Mucosa of descending colon (tissue), 3 donors: ENCODE data around the gene ABLIM2. TPM values are rescaled to one million over a fixed set of nuclear protein-coding genes. Genes with fewer than 3 reads are reported as not detected.
A peak's percentile ranks its signal among the peaks of the same experiment; 100 is the strongest.

Source experiments
- ATAC-seq: fragments of 200-7000 bp; cut with Tn5 transposase; one replicate; pipeline ENCODE4 v1.9.1; 2020; ENCODE audit warnings: mild to moderate bottlenecking, moderate library complexity
- DNase-seq, 3 donors: peaks; one replicate each; pipeline ENCODE4 v3.0.0-alpha.2; 2020
- H3K36me3 ChIP-seq: fragments of 200-600 bp; one replicate; pipeline ENCODE4 v1.8.0; 2021; ENCODE audit warnings: low read depth, mild to moderate bottlenecking
- H3K4me1 ChIP-seq: fragments of 200-600 bp; one replicate; pipeline ENCODE4 v1.8.0; 2021; ENCODE audit warnings: low read depth, mild to moderate bottlenecking
- H3K4me3 ChIP-seq: fragments of 200-600 bp; one replicate; pipeline ENCODE4 v1.8.0; 2021; ENCODE audit warnings: mild to moderate bottlenecking
- H3K9me3 ChIP-seq: fragments of 200-600 bp; one replicate; pipeline ENCODE4 v1.8.0; 2021; ENCODE audit warnings: mild to moderate bottlenecking
- CTCF ChIP-seq: fragments of 200-600 bp; IDR thresholded peaks from one replicate; pipeline ENCODE4 v1.8.0; 2022; ENCODE audit warnings: antibody characterized with exemption, mild to moderate bottlenecking
- intact Hi-C, 2 donors: fragments of 100-400 bp; cut with DNase I in 1 of 2; cut with micrococcal nuclease in 1 of 2; formaldehyde crosslinking; loops; one replicate each; pipeline versions ENCODE4 v1.11.0 to v1.11.1; 2022; cut with DNase I, micrococcal nuclease
- total RNA-seq, 3 donors: library from RNA; stranded (reverse); fragmentation: NEBNext Ultra II Directional in 2 of 3; extraction: Animal tissue kit (Norgen Biotek cat#: 25700) in 2 of 3; gene quantifications; one replicate each; pipeline versions ENCODE4 v1.2.1 to v1.2.4, GENCODE V29; 2021 to 2023
- donor health status: DM: no; HTN: no; CAD: no; lungs with moderate emphysema.
- donor health status: DM: no; HTN: no; CAD: no.
- donor health status: DM: no; HTN: yes; CAD: no.

Gene ABLIM2
- total RNA-seq, 3 donors from 2014 or later = 15.0 to 15.8 (median 15.5) TPM

DNA sequence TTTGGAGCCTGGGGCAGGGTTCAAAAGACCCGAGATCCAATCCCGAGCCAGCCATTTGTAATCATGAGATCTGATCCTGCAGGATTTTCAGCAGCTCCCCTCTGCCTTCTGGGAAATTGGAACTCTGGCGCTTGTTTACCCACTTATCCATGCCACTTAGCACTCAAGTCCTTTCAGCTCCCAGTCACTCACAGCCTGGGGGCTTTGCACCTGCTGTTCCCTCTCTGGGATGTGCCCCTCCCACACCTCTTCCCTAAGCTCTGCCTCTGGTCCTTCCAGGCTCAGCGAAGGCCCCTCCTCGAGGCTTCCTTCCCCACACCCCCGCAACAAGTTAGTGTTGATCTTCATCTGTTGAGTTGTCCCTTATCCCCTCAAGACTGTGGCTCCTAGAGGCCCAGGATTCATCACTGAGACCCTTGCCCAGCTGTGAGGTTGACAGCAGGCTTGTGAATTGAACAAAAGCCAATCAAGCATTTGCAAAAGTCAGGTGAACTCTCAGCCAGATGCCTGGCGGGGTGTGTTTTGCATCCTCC lies 119.8 kb downstream of the ABLIM2 start:
- DNase-seq = no peak
- Histone ChIP-seq H3K36me3 (no peaks in the 10 kb centered on the region), H3K4me3 (no peak overlapping the region), H3K9me3 (no peaks in the 10 kb centered on the region), H3K4me1 (peaks cover 11% of the 10 kb centered on the region)
- no peak for TF ChIP-seq CTCF
- intact Hi-C loops = no loop called here
- ATAC-seq = no peak

- intact Hi-C loops = no loop called here
- Histone ChIP-seq H3K4me1 (peaks cover 11% of the 10 kb centered on the region), H3K4me3 (no peak overlapping the region), H3K9me3 (no peaks in the 10 kb centered on the region), H3K36me3 (no peaks in the 10 kb centered on the region)
- DNase-seq = no peak
- ATAC-seq = no peak
- TF ChIP-seq CTCF = no peak
Measured at GRCh38 chr4:8038083-8038482, 120.5 kb downstream of the ABLIM2 start.

- TF ChIP-seq CTCF = no peak
- intact Hi-C loops = no loop called here
- Histone ChIP-seq H3K4me3 (no peak overlapping the region), H3K9me3 (no peaks in the 10 kb centered on the region), H3K36me3 (no peaks in the 10 kb centered on the region), H3K4me1 (peaks cover 11% of the 10 kb centered on the region)
- no peak for DNase-seq
- ATAC-seq = no peak
Measured at GRCh38 chr4:8037150-8037769, 121.4 kb downstream of the ABLIM2 start.

GRCh38 chr4:8035371-8035780 lies 123.2 kb downstream of the ABLIM2 start:
- ATAC-seq (no peak), DNase-seq (peak in 1 of 3 donors; percentile 6)
- Histone ChIP-seq H3K9me3 (no peaks in the 10 kb centered on the region), H3K4me3 (no peak overlapping the region), H3K36me3 (no peaks in the 10 kb centered on the region), H3K4me1 (peaks cover 11% of the 10 kb centered on the region)
- intact Hi-C loops = no loop called here
- TF ChIP-seq CTCF = no peak

DNA sequence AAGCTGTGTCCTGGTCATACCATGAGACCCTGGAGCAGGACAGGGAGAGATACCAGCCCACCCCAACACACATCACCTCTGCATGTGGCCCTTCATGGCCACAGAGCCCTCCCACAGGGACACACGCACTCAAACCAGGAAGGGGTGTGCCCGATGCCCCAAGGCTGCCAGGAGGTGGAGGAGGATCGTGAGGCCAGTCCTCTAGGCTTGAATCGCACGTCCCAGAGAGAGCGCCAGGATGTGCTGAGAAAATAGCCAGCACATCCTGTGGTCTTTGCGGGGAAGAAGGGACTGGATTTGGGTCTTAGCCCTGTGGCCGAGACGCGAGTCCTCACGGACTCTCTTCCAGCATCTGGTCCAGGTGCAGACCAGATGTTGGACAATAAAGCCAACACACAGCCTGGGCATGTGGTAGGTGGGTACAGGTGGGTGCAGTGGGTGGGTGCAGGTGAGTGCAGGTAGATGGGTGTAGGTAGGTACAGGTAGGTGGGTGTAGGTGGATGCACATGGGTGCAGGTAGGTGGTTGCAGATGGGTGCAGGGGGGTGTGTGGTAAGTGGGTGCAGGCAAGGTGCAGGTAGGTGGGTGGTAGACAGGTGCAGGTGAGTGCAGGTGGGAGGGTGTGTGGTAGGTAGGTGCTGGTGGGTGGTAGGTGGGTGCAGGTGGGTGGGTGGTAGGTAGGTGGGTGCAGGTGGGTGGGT lies 124.6 kb downstream of the ABLIM2 start:
- no peaks in the 10 kb centered on the region for H3K9me3 ChIP-seq
- H3K4me1 ChIP-seq = peaks cover 7% of the 10 kb centered on the region
- no peak for TF ChIP-seq CTCF
- H3K4me3 ChIP-seq = no peak overlapping the region
- intact Hi-C loops = no loop called here
- DNase-seq (no peak), ATAC-seq (no peak)
- H3K36me3 ChIP-seq = no peaks in the 10 kb centered on the region
